ENCODE results near the gene ZNF141. TPM values are rescaled to one million over a fixed set of nuclear protein-coding genes. Genes with fewer than 3 reads are reported as not detected.
A peak's percentile ranks its signal among the peaks of the same experiment; 100 is the strongest.

ZNF141 gene
- total and polyA plus RNA-seq, 2 of the 8 experiments (the other 6 are each of a cell fraction or from before 2014, with no cell fraction given): 8.5 to 50.8 TPM

DNA sequence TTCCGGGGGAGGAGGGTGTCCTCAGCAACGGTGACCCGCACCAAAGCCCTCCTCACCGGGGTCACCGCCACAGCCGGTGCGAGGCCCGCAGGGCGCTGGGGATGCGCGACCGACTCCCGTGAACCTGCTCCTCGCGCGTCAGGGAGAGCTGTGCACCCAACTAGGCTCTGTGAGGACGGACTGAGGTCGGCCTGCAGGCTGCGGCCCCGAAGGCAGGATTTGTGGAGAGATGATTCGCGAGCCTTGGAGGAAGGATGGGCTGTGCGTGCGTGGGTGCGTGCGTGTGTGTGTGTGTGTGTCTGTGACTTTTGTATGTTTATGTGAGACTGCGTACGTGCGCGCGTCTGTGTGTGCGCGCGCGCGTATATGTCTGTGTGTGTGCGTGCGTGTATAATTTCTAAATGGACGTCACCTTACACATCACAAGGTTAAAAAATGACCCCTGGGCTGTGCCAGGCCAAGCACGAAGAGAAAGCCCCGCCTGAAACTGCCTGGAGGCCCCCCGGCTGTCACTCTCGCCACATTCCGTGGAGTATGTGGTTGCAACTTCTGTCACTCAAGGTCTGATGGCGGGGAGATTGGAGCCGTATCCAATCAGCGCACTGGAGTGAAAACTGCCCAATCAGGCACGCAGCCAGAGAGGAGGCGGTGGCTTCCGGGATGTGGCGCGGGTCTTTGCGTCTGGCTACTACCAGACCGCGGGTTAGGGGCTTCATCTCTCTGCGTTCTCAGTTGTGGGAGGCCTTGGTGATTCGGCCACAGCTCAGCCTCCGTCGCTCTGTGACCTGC, at the start of gene ZNF141 (continued):
- TF ChIP-seq CHD7 (IDR thresholded peaks at IDR 0.05; ENCODE audit: insufficient replicate concordance, low read length) (no peak), TAF1 (IDR thresholded peaks at IDR 0.05; ENCODE audit: low read depth, low read length) (peak; percentile 92), TAF7 (optimal IDR thresholded peaks at IDR 0.05; ENCODE audit: borderline replicate concordance, low read depth, low read length) (peak; percentile 81), RAD21 (IDR thresholded peaks at IDR 0.05 in 1 of 2, conservative IDR thresholded peaks at IDR 0.05 in 1 of 2; ENCODE audit: low read depth in 2 of 2, low read length in 2 of 2) (no peak), POU5F1 (IDR thresholded peaks at IDR 0.05; ENCODE audit: low read depth, low read length) (no peak), RNF2 (IDR thresholded peaks at IDR 0.05; ENCODE audit: borderline replicate concordance, low read depth, low read length, missing control alignments, poor library complexity, severe bottlenecking) (no peak), RFX5 (IDR thresholded peaks at IDR 0.05; ENCODE audit: borderline replicate concordance, low read depth, low read length) (no peak), EZH2 (IDR thresholded peaks at IDR 0.05; ENCODE audit: low read depth, low read length, severe bottlenecking) (no peak), CREB1 (IDR thresholded peaks at IDR 0.05) (peak; percentile 56; the same call in 1 of the 2 replicates)

Data from H1 (cell line).